Daoy (cell line): Measurements from ENCODE around the gene GNG7. TPM values are rescaled to one million over a fixed set of nuclear protein-coding genes. Genes with fewer than 3 reads are reported as not detected.
"Not testable (repeated sequence)": the region's sequence is repeated elsewhere in the genome, so short reads cannot be mapped to it uniquely, and the experiment has no call there.

ENCODE experiments used
- DNase-seq: peaks from one replicate; pipeline ENCODE4 v3.0.0-alpha.2; 2015; ENCODE audit warnings: low read depth
- total RNA-seq: library from RNA; depleted of rRNA; stranded (reverse); fragments of >200 nt; shearing (Covaris generic); gene quantifications from 2 replicates; pipeline ENCODE4 v1.2.3, GENCODE V29; 2014

Gene GNG7
- total RNA-seq, 1 experiment from 2014 or later = 0.23 TPM

DNA sequence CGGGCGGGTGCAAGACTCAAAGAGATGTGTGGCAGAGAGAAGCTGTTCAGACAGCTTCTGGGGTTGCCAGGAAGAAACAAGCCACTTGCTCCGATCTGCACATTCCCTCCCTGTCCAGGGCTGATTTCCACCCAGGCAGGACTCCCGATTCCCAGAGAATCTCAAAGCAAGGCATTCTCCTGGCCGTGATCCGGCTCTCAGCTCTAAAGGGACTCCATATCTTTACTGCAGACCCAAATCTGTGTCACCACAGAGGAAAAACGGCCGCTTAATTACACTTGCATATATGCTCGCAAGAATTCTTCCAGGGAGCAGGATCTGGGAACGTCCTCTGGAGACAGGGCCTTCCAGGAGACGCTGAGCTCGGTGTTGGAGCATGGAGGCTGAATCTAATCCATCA is 25.7 kb downstream of the GNG7 start:
- DNase-seq = no peak

DNA sequence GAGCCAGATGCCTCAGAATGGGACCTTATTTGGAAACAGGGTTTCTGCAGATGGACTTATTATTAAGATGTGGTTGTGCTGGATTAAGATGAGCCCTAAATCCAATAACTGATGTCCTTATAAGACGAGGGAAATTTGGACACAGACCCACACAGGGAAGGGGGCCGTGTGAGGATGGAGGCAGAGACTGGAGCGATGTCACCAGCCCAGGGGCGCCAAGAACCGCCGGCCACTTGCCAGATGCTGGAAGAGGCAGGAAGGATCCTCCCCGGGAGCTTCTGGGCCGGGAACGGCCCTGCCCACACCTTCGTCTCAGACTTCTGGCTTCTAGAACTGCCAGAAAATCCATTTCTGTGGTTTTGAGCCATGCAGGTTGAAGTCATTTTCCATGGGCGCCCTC is 26.6 kb downstream of the GNG7 start:
- DNase-seq = no peak

DNA sequence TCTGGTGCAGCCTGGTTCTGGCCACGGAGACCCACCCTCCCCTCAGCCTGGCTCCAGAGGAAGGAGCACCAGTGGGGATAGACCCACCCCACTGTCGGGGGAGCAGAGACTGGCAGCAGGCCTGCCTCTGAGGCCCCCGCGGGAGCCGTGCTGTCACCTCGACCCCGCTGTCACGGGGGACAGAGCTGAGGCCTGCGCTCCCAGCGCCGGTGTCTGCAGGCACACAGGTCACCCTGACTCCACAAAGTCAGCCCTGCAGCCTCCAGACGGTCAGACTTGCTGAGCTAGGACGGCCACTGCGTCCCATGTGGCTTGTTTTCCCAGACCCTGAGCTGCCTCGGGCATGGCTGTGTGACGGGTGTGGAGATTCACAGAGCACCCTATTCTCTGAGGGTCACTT is 32.3 kb downstream of the GNG7 start:
- no peak for DNase-seq

DNA sequence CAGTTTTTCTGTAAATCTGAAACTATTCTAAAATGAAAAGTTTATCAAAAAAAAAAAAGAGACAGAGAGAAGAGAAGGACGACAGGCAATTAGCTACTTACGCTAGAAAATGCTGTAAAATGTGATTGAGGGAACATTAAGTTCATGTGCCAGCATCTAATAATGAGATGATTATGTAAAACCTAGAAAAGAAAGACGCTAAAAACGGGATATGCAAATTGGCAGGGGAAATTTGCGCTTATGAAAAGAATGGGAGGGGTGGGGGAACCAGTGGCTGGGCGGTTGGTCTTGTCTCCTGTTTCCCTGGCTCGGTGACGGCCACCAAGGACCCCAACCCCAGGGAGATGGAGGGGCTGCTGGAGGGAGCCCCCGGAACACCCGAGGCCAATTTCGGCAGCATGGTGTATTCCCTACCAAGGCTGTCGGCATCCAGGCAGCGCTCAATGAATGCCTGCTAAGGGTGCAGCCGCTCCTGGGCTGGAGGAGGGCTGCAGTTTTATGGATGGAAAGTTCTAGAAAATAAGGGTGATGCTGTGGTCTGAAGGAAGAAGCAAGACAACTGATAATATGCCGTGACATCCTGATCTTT is 34.2 kb downstream of the GNG7 start:
- no peak for DNase-seq

DNA sequence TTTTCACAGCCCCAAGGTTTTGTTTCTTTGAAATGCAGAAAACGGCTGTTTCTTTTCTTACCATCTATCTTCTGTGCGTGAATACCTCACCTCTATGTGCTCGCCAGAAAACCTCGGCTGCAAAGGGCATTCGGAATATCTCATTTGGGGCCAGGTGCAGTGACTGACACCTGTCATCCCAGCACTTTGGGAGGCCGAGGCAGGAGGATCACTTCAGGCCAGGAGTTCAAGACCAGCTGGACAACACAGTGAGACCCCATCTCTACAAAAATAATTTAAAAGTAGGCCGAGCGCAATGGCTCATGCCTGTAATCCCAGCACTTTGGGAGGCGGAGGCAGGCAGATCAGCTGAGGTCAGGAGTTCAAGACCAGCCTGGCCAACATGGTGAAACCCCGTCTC is 35.1 kb downstream of the GNG7 start:
- DNase-seq = not testable (repeated sequence)

DNA sequence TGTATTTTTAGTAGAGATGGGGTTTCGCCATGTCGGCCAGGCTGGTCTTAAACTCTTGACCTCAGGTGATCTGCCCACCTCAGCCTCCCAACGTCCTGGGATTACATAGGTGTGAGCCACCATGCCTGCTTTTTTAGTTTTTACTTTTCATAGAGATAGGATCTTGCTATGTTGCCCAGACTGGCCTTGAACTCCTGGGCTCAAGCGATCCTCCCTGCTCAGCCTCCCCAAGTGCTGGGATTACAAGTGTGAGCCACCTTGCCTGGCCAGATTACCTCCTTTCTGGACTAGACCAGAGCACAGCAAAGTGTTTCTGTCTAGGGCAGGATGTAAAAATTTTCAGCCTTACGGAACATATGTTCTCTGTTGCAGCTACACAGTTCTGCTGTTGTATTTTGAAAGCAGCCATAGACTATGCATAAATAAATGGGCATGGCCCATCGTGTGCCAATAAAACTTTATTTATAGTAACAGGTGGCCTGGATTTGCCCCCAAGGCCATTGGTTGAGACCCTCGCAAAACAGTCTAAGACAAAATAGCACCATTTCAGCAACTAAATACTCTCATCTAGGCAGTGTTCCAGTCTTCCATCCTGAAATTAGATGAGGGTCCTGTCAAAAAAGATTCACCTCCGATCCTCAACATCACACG is 36.0 kb downstream of the GNG7 start:
- no peak for DNase-seq

DNA sequence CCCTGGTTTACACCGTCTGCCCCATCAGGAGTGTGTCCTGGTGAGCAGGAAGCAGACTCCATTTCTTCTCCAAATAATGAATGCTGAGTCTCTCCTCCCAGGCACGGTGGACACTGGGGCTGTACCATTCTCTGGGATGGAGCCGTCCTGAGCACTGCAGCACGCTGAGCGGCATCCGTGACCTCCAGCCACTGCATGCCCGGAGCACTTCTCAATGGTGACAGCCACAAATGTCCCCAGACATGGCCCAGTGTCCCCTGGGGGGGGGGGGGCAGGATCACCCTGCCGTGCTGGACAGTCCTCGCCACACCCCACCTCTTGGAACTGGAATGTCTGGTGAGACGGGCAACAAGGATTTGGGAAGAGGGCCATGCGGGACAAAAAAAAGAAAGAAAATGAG is 37.4 kb downstream of the GNG7 start:
- DNase-seq = no peak

DNA sequence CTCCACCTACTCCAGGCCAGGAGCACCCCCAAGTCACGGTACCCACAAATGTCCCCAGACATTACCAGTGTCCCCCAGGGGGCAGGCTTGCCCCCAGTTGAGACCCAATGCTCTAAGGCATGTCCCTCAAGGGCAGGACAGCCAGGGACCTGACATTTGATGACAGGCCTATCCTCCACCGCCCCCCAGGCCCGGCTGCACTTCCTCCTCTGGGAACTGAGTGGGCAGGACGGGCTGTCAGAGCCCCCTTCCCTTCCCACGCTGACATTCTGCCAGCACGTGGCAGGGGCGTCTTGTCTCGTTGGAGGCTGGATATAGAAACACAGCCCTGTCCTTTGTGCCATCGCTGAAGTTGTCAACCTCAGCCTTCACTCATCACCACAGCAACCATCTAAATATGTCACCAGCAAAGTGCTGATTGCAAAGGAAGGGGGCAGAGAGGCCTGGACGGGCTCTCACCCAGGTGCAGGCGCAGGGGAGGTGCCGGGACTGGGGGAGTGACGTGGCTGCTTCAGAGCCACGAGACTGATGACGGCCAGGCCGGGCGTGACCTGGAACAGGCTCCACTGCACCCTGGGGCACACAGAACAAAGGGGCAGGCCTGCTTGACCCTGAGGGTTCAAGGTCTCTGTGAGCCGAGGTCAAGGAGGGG is 38.4 kb downstream of the GNG7 start:
- DNase-seq = no peak

DNA sequence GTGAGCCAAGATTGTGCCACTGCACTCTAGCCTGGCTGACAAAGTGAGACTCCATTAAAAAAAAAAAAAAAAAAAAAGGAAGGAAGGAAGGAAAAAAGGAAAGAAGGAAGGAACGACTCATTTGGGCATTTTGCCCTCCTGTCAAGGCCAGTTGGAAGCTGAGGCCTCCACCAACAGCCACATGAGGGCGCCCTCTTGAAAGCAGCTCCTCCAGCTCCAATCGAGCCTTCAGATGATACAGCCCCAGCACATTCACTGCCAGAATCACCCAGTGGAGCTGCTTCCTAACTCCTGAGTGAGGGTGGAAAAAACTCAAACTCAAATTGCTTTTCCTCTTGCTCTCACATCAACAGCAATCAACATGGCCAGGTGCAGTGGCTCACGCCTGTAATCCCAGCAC is 40.9 kb downstream of the GNG7 start:
- no peak for DNase-seq

DNA sequence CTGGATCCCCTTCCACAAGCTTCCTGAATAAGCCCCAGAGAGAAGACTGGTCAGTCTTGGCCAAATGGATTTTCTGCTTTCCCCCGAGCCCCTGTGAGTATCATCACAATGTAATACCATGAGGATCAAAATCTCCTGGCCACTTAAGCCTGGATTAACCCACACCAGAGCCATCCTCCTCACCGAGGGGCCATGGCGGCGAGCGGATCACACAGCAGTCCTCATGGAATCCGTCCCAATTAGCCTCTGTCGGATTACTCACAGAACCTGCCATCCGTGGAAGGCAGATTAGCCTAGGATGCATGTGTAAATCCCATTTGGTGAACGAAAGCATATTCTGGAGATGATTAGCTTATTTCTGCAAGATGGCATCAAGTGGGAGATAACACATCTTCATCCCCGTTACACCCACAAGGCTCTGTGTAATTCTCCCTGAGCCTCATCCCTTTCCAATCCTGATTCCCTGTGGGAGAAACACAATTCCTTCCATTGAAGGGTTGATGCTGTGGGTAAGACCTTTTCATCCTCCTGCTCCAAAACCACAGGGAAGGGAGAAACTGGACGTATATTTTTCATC is 42.5 kb downstream of the GNG7 start:
- DNase-seq = no peak

DNA sequence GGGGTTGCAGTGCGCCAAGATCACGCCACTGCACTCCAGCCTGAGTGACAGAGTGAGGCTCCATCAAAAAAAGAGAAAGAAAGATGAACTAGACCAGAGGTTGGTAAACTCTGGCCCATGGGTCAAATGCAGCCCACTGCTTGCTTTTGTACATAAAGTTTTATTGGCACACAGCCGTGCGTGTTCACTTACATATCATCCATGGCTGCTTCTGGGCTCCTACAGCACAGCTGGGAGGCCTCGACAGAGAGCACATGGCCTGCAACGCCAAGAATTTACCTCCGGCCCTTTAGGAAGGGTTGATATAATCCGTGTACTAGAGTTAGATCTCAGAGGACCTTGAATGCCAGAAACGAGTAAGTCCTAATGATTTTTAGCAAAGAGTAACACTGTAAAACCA is 46.0 kb downstream of the GNG7 start:
- no peak for DNase-seq

DNA sequence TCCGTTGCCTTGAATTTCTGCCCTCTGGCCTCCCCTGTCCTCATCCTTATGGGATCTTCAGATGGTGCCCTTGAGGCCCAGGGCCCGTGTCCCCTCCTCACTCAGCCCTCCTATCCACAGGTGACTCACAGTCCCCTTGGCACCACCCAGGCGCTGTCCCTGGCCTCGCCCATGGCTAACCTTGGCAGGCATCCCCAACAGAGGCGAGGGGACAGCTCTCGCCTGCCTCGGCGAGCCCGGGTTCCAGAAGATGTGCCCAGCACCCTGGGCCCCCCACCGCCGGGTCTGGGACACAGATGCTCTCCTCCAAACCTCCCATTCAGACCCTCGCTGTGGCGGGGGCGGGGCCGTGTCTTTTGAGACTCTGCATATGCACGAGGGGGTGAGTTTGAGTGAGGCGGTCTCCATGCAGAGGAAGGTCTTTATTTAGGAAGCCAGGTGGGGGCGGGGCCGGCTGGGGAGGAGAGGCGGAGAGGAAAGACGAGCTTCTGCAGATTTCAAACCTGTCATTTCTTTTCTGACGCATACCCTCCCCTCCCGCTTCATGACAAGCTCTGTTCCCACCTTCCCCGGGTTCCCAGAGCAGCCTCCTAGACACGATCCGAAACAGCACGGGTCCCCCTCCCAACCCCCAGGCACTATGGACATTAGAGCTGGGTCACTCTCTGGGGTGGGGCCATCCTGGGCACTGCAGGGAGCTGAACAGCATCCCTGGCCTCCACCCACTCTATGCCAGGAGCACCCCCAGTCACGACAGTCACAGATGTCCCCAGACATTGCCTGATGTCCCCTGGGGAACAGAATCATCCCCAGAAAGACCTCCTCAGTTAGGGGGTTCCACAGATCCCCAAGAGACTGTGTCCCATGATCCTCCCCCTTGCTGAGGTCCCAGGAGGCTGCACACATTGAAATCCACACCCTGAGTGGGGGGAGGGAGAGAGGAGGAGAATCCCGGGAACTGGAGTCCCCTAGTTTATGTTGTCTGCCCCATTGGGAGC is 48.5 kb downstream of the GNG7 start:
- DNase-seq = peak; percentile 25

DNA sequence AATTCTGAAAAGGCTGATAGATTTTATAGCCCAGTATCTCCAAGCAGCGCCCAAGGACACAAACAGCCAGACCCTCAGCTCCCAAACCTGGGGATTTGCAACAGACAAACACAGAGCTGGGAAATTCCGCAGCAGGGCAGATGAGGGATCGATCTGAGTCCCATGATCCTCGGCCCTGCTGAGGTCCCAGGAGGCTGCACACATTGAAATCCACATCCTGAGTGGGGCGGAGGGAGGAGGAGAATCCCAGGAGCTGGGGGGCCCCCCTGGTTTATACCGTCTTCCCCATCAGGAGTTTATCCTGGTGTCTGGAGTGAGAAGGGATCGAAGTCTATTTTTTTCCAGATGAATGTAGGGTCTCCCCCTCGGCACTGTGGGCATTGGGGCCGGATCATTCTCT is 49.3 kb downstream of the GNG7 start:
- no peak for DNase-seq

DNA sequence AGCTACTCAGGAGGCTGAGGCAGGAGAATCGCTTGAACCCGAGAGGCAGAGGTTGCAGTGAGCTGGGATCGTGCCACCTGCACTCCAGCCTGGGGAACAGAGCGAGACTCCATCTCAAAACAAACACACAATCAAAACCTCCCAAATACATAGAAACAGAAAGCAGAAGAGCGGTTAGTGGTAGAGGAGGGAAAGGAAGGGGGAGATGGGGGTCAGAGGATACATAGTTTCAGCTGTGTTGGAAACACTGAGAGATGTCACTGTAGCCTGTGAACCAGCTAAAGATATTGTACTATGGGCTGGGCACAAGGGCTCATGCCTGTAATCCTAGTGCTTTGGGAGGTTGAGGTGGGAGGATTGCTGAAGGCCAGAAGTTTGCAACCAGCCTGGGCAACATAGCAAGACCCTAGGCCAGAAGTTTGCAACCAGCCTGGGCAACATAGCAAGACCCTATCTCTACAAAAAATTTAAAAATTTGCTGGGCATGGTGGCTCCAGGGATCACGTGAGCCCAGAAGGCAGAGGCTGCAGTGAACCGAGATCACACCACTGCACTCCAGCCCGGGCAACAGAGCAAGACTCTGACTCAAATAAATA is 49.9 kb downstream of the GNG7 start:
- no peak for DNase-seq

DNA sequence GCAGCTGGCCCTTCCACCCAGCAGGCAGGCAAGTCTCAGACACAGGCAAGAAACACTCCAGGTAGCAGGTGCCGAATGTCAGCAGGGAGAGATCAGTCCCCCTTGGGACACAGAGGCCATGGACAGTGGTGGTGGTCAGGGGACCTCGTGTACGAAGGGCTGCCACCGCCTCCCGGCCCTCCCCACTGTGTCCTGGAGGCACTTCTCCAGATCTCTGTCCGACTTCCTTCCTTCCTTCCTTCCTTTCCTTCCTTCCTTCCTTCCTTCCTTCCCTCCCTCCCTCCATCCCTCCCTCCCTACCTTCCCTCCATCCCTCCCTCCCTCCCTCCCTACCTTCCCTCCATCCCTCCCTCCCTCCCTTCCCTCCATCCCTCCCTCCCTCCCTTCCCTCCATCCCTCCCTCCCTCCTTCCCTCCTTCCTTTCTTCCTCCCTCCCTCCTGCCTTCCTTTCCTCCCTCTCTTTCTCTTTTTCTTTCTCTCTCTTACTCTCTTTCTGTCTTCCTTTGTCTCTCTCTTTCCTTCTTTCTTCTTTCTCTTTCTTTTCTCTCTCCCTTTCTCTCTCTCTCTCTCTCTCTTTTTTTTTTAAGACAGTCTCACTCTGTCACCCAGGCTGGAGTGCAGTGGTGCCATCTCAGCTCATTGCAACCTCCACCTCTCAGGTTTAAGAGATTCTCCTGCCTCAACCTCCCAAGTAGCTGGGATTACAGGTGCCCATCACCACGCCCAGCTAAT is 51.3 kb downstream of the GNG7 start:
- not testable (repeated sequence) for DNase-seq

DNA sequence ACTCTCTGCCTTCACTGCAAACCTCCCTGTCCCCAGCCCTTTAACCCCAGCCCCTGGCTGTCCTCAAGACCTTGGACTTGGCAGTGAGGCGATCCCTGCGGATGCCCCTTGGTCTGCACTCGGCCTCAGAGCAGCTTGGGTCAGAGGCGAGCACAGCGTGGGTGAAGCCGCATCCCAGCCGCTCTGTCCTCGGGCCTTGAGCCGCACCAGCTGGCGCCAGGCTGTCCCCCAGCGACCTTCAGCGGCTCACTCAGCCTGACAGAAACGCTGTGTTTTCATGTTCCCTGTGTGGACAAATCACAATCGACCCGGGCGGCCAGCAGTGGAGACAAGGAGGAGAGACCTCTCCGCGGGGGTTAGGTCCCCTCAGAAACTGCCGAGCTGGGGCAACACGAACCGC is 52.0 kb downstream of the GNG7 start:
- DNase-seq = no peak

DNA sequence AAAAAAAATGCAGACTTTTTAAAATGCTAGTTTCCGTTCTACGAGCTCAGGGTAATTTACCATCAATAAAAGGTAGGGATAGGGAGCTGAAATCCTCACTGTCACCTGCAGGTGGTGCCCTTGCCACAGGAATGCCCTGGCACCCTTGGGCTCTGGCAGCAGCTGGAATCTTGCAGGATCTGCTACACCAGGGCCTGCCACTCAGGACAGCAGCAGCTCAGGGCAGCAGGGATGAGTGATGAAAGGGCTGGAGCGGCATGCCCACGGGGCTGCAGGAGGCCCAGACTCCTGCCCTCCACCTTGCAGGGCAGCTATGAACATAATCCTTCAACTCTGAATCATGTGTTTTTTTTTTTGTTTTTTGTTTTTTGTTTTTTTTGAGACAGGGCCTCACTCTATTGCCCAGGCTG is 54.0 kb downstream of the GNG7 start:
- DNase-seq = peak; percentile 83

DNA sequence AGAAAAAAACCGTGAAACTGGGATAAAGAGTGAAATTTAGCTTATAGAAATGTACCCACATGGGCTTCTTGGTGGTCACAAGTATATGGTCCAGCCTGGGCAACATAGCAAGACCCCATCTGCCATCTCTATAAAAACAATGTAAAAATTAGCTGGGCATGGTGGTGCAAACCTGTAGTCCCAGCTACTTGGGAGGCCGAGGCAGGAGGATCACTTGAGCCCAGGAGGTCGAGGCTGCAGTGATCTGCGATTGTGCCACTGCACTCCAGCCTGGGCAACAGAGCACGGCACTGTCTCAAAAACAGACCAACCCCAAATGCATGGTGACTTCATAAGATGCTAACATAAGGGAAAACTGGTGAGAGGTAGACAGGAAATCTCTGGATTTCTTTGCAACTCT is 54.4 kb downstream of the GNG7 start:
- no peak for DNase-seq

DNA sequence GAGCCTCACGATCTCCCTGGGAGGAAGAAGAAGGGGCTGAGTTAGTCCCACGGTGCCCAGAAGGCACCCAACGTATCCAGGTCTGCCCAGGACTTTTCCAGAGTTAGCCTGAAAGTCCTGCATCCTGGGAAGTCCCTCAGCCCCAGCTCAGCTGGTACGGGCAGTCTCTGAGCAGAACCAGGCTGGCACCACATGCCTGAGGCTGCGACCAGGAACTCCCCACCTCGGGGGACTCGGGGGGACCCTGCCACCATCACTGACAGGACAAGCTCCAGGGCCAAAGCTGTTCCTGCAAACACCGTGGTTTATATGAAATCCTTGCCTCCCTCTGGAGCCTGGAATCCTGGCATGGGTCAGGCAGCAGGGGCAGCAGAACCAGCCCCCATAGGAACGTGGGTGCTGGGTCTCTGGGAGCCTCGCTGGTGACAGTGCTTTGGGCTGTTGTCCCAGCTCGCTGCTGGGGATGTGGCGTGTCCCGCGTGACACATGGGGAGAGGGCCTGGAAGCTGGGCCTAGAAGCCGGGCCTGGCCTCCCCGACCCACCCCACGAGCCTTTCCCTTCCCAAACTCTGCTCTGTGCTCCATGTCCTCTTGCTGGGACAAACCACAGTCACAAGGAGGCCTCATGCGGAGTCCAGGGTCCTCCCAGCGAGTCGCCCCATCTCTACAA is 55.5 kb downstream of the GNG7 start:
- DNase-seq = no peak

DNA sequence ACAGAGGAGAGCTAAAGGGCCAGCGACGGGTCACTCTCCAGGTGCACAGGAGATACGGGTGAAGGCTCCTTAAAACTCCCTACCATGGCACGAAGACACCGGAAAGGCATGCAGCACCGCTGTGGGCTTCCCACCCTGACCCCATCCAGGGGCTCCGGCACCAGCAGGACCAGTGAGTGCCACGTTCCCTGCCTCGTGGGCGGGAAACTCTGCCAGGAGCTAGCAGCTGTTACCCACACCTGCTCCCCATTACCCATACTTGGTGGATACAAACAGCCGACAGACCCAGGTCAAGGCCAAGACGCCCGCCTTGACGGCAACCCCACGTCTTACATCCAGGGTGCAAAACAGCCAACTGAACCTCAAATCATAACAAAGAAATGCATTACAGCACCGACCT is 56.7 kb downstream of the GNG7 start:
- DNase-seq = no peak
